GM21723 (cell line): ENCODE measurements around the gene UNC93A.
"Not testable (repeated sequence)": the region's sequence is repeated elsewhere in the genome, so short reads cannot be mapped to it uniquely, and the experiment has no call there.

Experiments used
- ATAC-seq: cut with Tn5 transposase; IDR thresholded peaks from one replicate; pipeline ENCODE4 v1.9.1; 2021; ENCODE audit warnings: mild to moderate bottlenecking, moderate library complexity; ENCODE audit not compliant: unreplicated experiment

UNC93A gene

GRCh38 chr6:167309355-167310192 is 18.5 kb downstream of the UNC93A start:
- not testable (repeated sequence) for ATAC-seq

DNA sequence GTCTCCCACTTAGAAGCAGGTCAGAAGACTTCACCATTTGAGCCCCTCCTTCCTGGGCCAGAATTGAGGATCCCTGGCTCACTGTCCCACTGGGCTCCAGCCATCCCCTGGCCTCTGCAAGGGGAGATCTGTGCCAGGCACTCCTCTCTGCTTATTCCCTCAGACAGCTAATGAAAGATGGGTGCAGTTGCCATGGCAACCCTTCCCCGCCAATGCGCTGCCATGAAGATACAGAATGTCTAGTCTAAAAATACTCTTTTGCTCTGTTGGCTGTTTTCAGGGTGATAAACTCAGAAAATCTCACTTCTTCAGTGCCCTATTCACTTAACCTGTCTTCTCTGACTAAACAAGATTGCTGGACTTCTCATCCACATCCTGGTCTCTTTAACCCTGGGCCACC is 20.2 kb downstream of the UNC93A start:
- ATAC-seq = no peak

- not testable (repeated sequence) for ATAC-seq
Observed at GRCh38 chr6:167311691-167312090, 20.6 kb downstream of the UNC93A start.

DNA sequence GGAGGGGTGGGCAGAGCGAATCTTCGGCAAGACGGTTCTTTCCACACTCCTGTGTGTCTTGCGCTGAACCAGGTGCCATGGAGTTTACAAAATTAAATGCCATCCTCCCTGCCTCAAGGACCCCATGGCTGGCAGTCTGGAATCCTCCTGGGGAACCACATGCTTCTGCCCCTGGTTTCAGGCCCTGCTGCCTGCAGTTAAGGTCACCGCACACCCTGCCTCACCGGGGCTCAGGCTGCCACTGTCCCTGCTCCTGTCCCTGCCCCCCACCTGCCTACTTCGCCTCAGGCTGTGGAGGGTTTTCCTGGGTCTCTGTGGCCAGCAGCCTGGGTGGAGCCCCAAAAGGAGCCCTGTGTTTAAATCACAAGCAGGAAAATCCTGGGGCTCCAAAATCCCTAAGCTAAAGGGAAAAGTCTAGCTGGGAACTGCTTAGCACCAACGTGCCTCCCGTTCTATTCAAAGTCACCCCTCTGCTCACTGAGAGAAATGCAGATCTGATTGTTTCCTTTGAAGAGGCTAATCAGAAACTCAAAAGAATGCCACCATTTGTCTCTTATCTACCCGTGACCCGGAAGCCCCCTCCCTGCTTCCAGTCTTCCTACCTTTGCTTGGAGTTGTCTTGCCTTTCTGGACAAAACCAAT is 23.2 kb downstream of the UNC93A start:
- ATAC-seq = no peak

- no peak for ATAC-seq
Observed at GRCh38 chr6:167317172-167317571, 26.1 kb downstream of the UNC93A start.

GRCh38 chr6:167318354-167318753 is 27.2 kb downstream of the UNC93A start:
- ATAC-seq = not testable (repeated sequence)

- not testable (repeated sequence) for ATAC-seq
Observed at GRCh38 chr6:167318856-167319255, 27.7 kb downstream of the UNC93A start.

DNA sequence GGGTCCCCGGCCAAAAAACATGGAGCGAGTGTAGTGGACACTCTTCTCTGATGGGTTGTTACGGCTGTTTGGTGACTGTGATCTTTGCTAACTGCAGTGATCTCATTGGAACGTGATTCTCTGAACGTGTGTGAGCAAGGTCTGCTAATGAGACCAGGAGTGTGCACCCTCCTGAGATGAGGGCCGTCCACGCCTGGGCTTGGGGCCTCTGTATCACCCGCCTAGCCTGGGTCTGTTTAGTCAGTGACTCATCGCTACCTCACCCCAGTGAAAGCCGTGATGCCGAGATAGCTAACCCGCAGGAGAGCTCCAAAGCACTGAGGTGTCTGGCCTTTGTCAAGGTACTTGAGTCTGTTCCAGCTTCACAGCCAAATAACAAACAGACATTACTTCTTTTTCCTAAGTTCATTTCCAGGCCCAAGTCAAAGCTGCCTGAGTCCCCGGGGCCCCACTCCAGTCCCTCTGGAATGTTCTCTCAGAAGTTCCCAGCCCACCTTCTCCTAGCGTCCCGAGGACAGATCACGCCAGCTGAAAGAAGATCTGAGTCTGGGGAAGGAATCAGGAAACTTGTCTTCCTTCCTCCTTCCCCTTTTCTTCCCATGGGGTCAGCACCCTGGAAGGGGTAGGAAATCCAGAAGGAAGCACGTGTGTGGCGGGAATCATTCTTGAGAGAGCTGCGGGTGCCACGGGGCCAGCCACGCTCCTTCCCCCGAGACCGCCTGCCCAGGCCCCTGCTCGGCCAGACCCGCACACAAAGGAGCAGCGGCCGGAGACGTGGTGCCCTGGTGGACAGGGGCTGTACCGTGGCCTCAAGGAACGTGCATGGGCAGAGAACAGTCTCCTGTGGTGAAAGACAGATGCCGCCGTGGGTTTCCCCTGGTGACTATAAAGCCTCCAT is 29.0 kb downstream of the UNC93A start:
- not testable (repeated sequence) for ATAC-seq

DNA sequence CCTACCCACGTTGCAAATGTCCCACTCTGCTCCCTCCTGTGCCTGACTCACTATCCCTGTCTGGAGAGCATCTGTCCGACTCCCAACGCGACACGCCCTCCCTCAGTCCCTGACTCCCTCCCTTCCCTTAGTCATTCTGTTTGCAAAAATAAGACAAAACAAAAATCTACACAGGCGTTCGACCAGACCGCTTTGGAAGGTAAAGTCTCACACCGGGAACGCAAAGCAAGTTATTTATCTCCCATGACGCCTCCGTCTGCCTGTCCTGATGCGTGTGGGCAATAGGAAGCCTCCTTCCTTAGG is 29.6 kb downstream of the UNC93A start:
- not testable (repeated sequence) for ATAC-seq

DNA sequence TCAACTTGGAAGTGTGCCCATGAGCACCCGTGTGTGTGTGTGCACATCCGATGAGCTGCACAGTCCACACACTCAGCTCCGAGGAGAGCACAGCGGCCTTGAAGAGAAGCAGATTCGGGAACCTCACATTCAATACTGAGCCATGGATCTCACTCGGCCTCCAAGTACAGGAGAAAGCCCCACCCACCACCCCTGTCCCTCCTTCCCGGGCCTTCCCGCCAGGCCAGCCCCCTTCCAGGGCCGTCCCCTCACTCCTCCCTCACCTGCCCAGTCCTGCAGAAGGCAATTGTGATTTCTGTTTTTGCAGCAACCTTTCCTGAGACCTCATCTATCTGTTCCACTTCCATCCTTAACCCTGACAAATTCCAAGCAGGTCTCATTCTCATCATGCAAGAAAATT is 30.1 kb downstream of the UNC93A start:
- not testable (repeated sequence) for ATAC-seq

DNA sequence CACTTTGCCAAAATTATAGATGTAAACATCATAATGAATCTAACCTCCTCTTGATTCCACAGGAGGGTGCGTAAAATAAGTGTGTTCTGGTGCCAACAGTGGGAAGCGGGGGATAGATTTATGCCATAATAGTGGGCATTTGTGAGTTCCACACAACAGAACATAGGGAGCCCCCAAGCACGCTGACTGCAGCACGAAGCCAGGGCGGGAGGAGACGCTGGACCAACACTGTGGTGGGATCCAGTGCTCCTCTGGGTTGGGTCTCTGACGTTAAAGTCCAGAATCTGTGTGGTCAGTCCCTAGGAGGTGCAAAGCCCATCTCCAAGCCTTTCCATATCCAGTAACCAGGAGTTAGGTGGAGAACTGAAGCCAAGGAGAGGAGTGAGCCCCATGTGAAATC is 32.0 kb downstream of the UNC93A start:
- no peak for ATAC-seq

- ATAC-seq = no peak
Observed at GRCh38 chr6:167324111-167324510, 33.0 kb downstream of the UNC93A start.

- ATAC-seq = no peak
Observed at GRCh38 chr6:167325766-167326165, 34.7 kb downstream of the UNC93A start.

DNA sequence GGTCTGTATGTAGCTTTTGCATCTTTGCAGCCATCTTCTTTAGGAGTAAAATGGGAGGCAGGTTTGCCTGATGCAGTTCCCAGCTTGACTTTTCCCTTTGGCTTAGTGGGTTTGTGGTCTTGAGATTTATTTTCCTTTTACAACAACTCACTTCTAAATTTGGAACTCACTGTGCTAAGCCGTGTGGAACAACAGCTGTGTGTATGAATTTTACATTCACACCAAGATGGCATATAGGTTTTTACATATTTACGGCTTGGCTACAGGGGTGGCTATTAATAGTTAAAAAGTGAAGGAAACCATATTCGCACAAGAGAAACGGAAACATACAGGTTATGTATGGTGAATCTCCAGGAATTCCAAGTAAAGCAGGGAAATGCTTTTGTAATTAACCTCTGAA is 36.3 kb downstream of the UNC93A start:
- ATAC-seq = no peak

GRCh38 chr6:167328086-167328485 is 37.0 kb downstream of the UNC93A start:
- ATAC-seq = no peak

GRCh38 chr6:167329014-167329413 is 37.9 kb downstream of the UNC93A start:
- ATAC-seq = no peak

- no peak for ATAC-seq
Observed at GRCh38 chr6:167330750-167331149, 39.6 kb downstream of the UNC93A start.

DNA sequence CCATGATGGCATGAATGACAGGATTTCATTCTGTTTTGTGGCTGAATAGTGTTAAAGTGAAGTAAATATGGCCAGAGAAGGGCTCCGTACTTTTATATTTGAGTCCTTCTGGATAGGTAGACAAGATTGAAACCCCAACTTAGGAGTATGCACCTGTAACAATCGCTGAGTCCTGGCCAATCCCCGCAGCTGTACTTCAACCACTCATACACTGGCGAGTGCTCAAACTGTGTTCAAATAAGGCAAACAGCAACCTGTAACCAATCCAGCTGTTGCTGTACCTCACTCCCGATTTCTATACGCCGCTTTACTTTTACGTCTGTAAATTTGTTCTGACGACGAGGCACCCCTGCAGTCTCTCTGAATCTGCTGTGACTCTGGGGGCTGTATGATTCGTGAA is 40.5 kb downstream of the UNC93A start:
- ATAC-seq = no peak

DNA sequence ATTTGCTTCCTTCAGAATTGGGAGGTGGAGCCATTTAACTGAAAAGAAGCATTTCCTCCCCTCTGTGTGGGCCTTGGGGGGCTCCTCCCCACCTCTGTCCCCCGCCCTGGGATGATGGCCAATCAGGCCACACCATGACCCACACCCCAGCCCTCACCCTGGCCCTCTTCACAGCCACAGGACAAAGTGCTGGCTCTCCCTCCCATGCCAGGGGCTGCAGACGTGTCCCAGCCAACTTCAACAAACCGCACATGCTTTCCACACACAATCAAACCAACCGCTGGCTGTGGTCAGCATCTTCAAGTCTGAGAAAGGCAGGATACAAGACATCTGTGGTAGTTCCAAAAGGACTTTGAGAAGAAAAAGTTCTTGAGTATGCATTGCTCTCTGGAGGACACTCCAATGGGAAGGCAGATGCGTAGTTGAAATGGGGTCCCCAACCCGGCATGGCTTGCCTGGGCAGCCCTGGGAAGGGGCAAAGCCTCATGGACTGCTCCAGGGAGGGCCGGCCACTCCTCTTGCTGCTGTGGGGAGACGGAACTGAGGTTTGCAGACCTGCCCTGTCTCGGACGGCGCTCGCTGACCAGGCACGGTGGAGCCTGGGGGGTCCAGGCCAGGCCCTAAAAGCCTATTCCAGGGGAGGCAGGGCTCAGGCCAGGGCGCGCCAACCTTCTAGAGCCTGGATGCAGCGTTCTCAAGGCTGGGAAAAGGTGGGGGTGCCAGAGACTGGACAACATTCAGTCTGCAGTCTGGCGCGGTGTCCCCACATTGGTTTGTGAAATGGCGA is 45.9 kb downstream of the UNC93A start:
- ATAC-seq = no peak

- no peak for ATAC-seq
Observed at GRCh38 chr6:167337675-167338449, 46.7 kb downstream of the UNC93A start.
